ENCODE data around the gene PCED1B. TPM values are rescaled to one million over a fixed set of nuclear protein-coding genes. Genes with fewer than 3 reads are reported as not detected.

The PCED1B gene
- total and polyA plus RNA-seq, 2 experiments from 2014 or later, result 5.1 to 6.6 TPM

GRCh38 chr12:47244835-47245234 is 165.4 kb downstream of the PCED1B start (continued):
- TF ChIP-seq ZNF462 (CRISPR knock-in tag; IDR thresholded peaks at IDR 0.05) (no peak), REST (IDR thresholded peaks at IDR 0.05; ENCODE audit: unreplicated experiment) (no peak), STAT1 (IDR thresholded peaks at IDR 0.05; ENCODE audit: unreplicated experiment) (no peak), JUNB (IDR thresholded peaks at IDR 0.05; ENCODE audit: unreplicated experiment) (no peak), CTCF (conservative IDR thresholded peaks at IDR 0.05; ENCODE audit: low read depth in 2 of 2) (no peak)

Measured in GM23338 (cell line).